SK-N-SH (cell line): ENCODE results near the gene CYBRD1. TPM values are rescaled to one million over a fixed set of nuclear protein-coding genes. Genes with fewer than 3 reads are reported as not detected.

Experiments
- CTCF ChIA-PET: fragments of 300-600, 350-600 bp; formaldehyde crosslinking; extraction: SDS; loops from one replicate; lab custom pipeline; 2021; lab: Yijun Ruan, JAX
- POLR2A ChIA-PET: fragments of 350-600 bp; sonication (Branson Sonifier 250); formaldehyde crosslinking; extraction: SDS; loops from one replicate; lab custom pipeline; 2020; ENCODE audit warnings: antibody characterized with exemption, inconsistent platforms; lab: Yijun Ruan, JAX
- DNase-seq: peaks from one replicate; pipeline ENCODE4 v3.0.0; 2012
- H2AFZ ChIP-seq: fragments of 200-600 bp; sonication (generic); 2 replicates; pipeline ENCODE4 v1.8.1; 2016; ENCODE audit warnings: antibody characterized with exemption, mild to moderate bottlenecking, low read depth
- H3F3A ChIP-seq: fragments of 200-600 bp; sonication (generic); replicated peaks from 2 replicates; pipeline ENCODE3; 2016; ENCODE audit warnings: antibody characterized with exemption, mild to moderate bottlenecking; ENCODE audit not compliant: insufficient read depth
- H3K27ac ChIP-seq, 2 experiments: fragments of 200-500 bp in 1 of 2; fragments of 200-600 bp in 1 of 2; sonication (Bioruptor generic) in 1 of 2; sonication (generic), shearing (Covaris generic) in 1 of 2; 2 replicates each; pipeline versions ENCODE4 v1.5.1 to v1.6.1; 2014 to 2016; ENCODE audit warnings: low read depth in 2 of 2, inconsistent platforms in 1 of 2, low read length in 1 of 2, mild to moderate bottlenecking in 1 of 2, mixed read lengths in 1 of 2
- H3K27me3 ChIP-seq: fragments of 200-600 bp; sonication (generic), shearing (Covaris generic); 2 replicates; pipeline ENCODE4 v1.6.1; 2016; ENCODE audit warnings: mixed run types; ENCODE audit not compliant: insufficient read depth
- H3K36me3 ChIP-seq, 2 experiments: fragments of 200-500 bp in 1 of 2; fragments of 200-600 bp in 1 of 2; sonication (Bioruptor generic) in 1 of 2; sonication (generic) in 1 of 2; replicated peaks in 1 of 2; 2 replicates each; pipeline versions ENCODE3 to v1.5.1; 2014 to 2016; ENCODE audit warnings: low read length in 1 of 2, mild to moderate bottlenecking in 1 of 2; ENCODE audit not compliant: insufficient read depth in 2 of 2, control insufficient read depth in 1 of 2
- H3K4me1 ChIP-seq, 2 experiments: fragments of 200-500 bp in 1 of 2; fragments of 200-600 bp in 1 of 2; sonication (Bioruptor generic) in 1 of 2; sonication (generic), shearing (Covaris generic) in 1 of 2; 2 replicates each; pipeline versions ENCODE4 v1.5.1 to v1.6.1; 2014 to 2016; ENCODE audit warnings: low read depth in 1 of 2, low read length in 1 of 2, mixed run types in 1 of 2; ENCODE audit not compliant: insufficient read depth in 2 of 2, control insufficient read depth in 1 of 2
- H3K4me2 ChIP-seq: fragments of 200-600 bp; sonication (generic), shearing (Covaris generic); 2 replicates; pipeline ENCODE4 v1.6.1; 2017; ENCODE audit warnings: mixed run types
- H3K4me3 ChIP-seq, 2 experiments: fragments of 200-500 bp in 1 of 2; fragments of 200-600 bp in 1 of 2; sonication (Bioruptor generic) in 1 of 2; sonication (generic), shearing (Covaris generic) in 1 of 2; 2 replicates each; pipeline versions ENCODE4 v1.5.1 to v1.8.1; 2014 to 2016; ENCODE audit warnings: low read depth in 2 of 2, inconsistent platforms in 1 of 2, low read length in 1 of 2, mild to moderate bottlenecking in 1 of 2, mixed read lengths in 1 of 2, moderate library complexity in 1 of 2
- H3K79me2 ChIP-seq: fragments of 200-600 bp; sonication (generic); 2 replicates; pipeline ENCODE4 v1.8.1; 2017; ENCODE audit warnings: mild to moderate bottlenecking; ENCODE audit not compliant: insufficient read depth
- H3K9ac ChIP-seq: fragments of 200-600 bp; sonication (generic); 2 replicates; pipeline ENCODE4 v1.6.1; 2017; ENCODE audit warnings: mixed run types
- H3K9me2 ChIP-seq: fragments of 200-600 bp; sonication (generic); 2 replicates; pipeline ENCODE4 v1.6.1; 2017; ENCODE audit warnings: mixed run types
- H3K9me3 ChIP-seq: fragments of 200-600 bp; sonication (generic); 2 replicates; pipeline ENCODE4 v1.6.1; 2017; ENCODE audit warnings: mixed run types, mild to moderate bottlenecking, moderate library complexity
- H4K20me1 ChIP-seq: fragments of 200-600 bp; sonication (generic); 2 replicates; pipeline ENCODE4 v1.6.1; 2017; ENCODE audit warnings: mild to moderate bottlenecking, mixed run types; ENCODE audit not compliant: insufficient read depth
- CHD2 ChIP-seq: fragments of 150-350 bp; IDR thresholded peaks from 2 replicates; pipeline ENCODE4 v1.6.1; 2018; ENCODE audit warnings: low read length; ENCODE audit not compliant: partially characterized antibody
- ELF1 ChIP-seq: IDR thresholded peaks from 2 replicates; pipeline ENCODE4 v1.4.0; 2012
- EZH2phosphoT487 ChIP-seq: fragments of 200-600 bp; sonication (generic); IDR thresholded peaks from 2 replicates; pipeline ENCODE4 v1.6.1; 2017; ENCODE audit warnings: low read depth, mixed run types, mild to moderate bottlenecking, antibody characterized with exemption, moderate library complexity, borderline replicate concordance
- FOXJ3 ChIP-seq: sonication (generic); formaldehyde crosslinking; IDR thresholded peaks from 2 replicates; pipeline ENCODE4 v1.5.1; 2020; ENCODE audit warnings: mild to moderate bottlenecking, missing genetic modification reagents
- JUND ChIP-seq: IDR thresholded peaks from 2 replicates; pipeline ENCODE4 v1.4.0; 2012
- MAX ChIP-seq: IDR thresholded peaks from 2 replicates; pipeline ENCODE4 v1.4.0; 2012; ENCODE audit warnings: low read depth
- MEF2A ChIP-seq: IDR thresholded peaks from 2 replicates; pipeline ENCODE4 v1.4.0; 2012; ENCODE audit warnings: low read depth, borderline replicate concordance
- MXI1 ChIP-seq: IDR thresholded peaks from 2 replicates; pipeline ENCODE4 v1.6.1; 2012; ENCODE audit warnings: mild to moderate bottlenecking, low read depth, low read length, improper control_type of control experiment
- PBX3 ChIP-seq: IDR thresholded peaks from 2 replicates; pipeline ENCODE4; 2012
- RAD21 ChIP-seq: IDR thresholded peaks from 2 replicates; pipeline ENCODE4 v1.6.1; 2012; ENCODE audit warnings: mild to moderate bottlenecking, low read length
- RCOR1 ChIP-seq: fragments of 150-350 bp; IDR thresholded peaks from 2 replicates; pipeline ENCODE4 v1.6.1; 2017; ENCODE audit warnings: antibody characterized with exemption, low read length
- SMC3 ChIP-seq: IDR thresholded peaks from 2 replicates; pipeline ENCODE4 v1.6.1; 2012; ENCODE audit warnings: low read depth, low read length, improper control_type of control experiment
- TAF1 ChIP-seq: IDR thresholded peaks from 2 replicates; pipeline ENCODE4 v1.6.1; 2012; ENCODE audit warnings: low read depth, mild to moderate bottlenecking, low read length, moderate library complexity, borderline replicate concordance
- YY1 ChIP-seq: IDR thresholded peaks from 2 replicates; pipeline ENCODE4 v1.4.0; 2012; ENCODE audit warnings: low read depth, mild to moderate bottlenecking
- WGBS: methylation state at CpG from one replicate; pipeline ENCODE4 v1.1.6; 2017; ENCODE audit warnings: low lambda C conversion rate; 5-methylcytosine and 5-hydroxymethylcytosine counted together
- polyA plus RNA-seq, 3 experiments: library from polyadenylated mRNA; depleted of rRNA; stranded (reverse); fragments of >200 nt; gene quantifications; 2 replicates each; pipeline ENCODE4 v1.2.3, GENCODE V29; 2012
- small RNA-seq, 7 experiments: library from RNA; depleted of rRNA; stranded (forward); fragments of <200 nt; gene quantifications; one replicate each; pipeline ENCODE3, GENCODE V24; 2012
- TF ChIP-seq, protein P1 (sequence below): fragments of 200-600 bp; sonication (generic); IDR thresholded peaks from 2 replicates; pipeline ENCODE4 v1.6.1; 2017; ENCODE audit warnings: antibody characterized with exemption, mild to moderate bottlenecking, moderate library complexity

The CYBRD1 gene
- polyA plus RNA-seq, 1 of the 3 experiments (the other 2 are of a cell fraction), result 21.1 TPM

DNA sequence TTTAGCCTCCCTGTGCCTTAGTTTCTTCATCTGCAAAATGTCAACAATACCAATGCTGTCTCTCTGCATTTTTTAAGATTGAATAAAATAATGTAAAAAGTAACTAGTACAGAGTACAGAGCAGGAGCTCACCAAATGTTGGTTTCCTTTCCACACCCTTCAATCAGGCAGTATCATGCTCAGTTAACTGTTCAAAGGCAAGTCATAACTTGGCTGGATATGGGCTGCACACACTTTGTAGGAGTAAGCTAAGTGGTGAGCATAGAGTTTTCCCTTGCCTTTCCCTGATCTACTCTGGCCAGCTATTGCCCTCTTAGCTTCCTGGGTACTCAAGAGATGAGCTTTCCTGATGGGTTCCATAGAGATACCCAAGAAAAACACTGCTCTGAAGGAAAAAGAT is 77.9 kb downstream of the CYBRD1 start:
- H3K27ac ChIP-seq, result no peak overlapping the region
- H3K9me3 ChIP-seq, result no peaks in the 10 kb centered on the region
- H3K9me2 ChIP-seq, result no peaks in the 10 kb centered on the region
- no peak overlapping the region for H2AFZ ChIP-seq
- H3K4me1 ChIP-seq, result 0 out of 4 replicates have a peak, but pooled peaks cover 0 to 5% of the 10 kb centered on the region in 2 experiments
- H3K9ac ChIP-seq, result no peak overlapping the region
- TF ChIP-seq EZH2phosphoT487, result no peak
- TF ChIP-seq ELF1, result no peak
- TF ChIP-seq MEF2A, result no peak
- no peak for TF ChIP-seq YY1
- TF ChIP-seq JUND, result no peak
- TF ChIP-seq MAX, result no peak
- TF ChIP-seq TAF1, result no peak
- TF ChIP-seq MXI1, result no peak
- no peak for TF ChIP-seq CHD2
- TF ChIP-seq, protein P1, sequence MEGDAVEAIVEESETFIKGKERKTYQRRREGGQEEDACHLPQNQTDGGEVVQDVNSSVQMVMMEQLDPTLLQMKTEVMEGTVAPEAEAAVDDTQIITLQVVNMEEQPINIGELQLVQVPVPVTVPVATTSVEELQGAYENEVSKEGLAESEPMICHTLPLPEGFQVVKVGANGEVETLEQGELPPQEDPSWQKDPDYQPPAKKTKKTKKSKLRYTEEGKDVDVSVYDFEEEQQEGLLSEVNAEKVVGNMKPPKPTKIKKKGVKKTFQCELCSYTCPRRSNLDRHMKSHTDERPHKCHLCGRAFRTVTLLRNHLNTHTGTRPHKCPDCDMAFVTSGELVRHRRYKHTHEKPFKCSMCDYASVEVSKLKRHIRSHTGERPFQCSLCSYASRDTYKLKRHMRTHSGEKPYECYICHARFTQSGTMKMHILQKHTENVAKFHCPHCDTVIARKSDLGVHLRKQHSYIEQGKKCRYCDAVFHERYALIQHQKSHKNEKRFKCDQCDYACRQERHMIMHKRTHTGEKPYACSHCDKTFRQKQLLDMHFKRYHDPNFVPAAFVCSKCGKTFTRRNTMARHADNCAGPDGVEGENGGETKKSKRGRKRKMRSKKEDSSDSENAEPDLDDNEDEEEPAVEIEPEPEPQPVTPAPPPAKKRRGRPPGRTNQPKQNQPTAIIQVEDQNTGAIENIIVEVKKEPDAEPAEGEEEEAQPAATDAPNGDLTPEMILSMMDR, result no peak
- no peak for TF ChIP-seq PBX3
- no peak for TF ChIP-seq FOXJ3 (CRISPR knock-in tag)
- H3K36me3 ChIP-seq, result no peaks in the 10 kb centered on the region
- H3K27me3 ChIP-seq, result no peaks in the 10 kb centered on the region; the same call in 1 of the 2 replicates
- no peaks in the 10 kb centered on the region for H3K79me2 ChIP-seq
- POLR2A ChIA-PET, result no interaction called here
- CTCF ChIA-PET, result interaction anchor here (0.9 to 2.3 kb wide), 6 partner anchors 21 to 513 kb away, joined by 3 to 14 read pairs (median 4); no protein-coding TSS in a partner anchor
- H3K4me2 ChIP-seq, result no peak overlapping the region
- DNase-seq, result no peak
- H3F3A ChIP-seq, result no peaks in the 10 kb centered on the region
- no peak overlapping the region for H3K4me3 ChIP-seq
- H4K20me1 ChIP-seq, result no peaks in the 10 kb centered on the region

GRCh38 chr2:171602352-171602751 is 80.1 kb downstream of the CYBRD1 start:
- TF ChIP-seq MEF2A (no peak), SMC3 (no peak), RAD21 (no peak), RCOR1 (no peak)
- H3K4me3 ChIP-seq, result no peak overlapping the region
- CTCF ChIA-PET, result interaction anchor here (1.0 kb wide), 1 partner anchor 104 kb away, joined by 3 read pairs; no protein-coding TSS in a partner anchor

More at GRCh38 chr2:171602352-171602751, 80.1 kb downstream of the CYBRD1 start:
- DNase-seq, result no peak
- no peak overlapping the region for H3K27ac ChIP-seq
- no peak overlapping the region for H3K9ac ChIP-seq
- POLR2A ChIA-PET, result no interaction called here
- no peaks in the 10 kb centered on the region for H3K9me3 ChIP-seq
- H3K79me2 ChIP-seq, result no peaks in the 10 kb centered on the region
- H3K9me2 ChIP-seq, result no peaks in the 10 kb centered on the region
- 73% methylated on average over 5 of the region's 5 CpGs for WGBS
- H3K36me3 ChIP-seq, result no peaks in the 10 kb centered on the region
- H4K20me1 ChIP-seq, result no peaks in the 10 kb centered on the region
- H3K27me3 ChIP-seq, result no peaks in the 10 kb centered on the region; the same call in 1 of the 2 replicates
- H3K4me2 ChIP-seq, result no peak overlapping the region
- no peak overlapping the region for H2AFZ ChIP-seq
- no peaks in the 10 kb centered on the region for H3K4me1 ChIP-seq
- H3F3A ChIP-seq, result no peaks in the 10 kb centered on the region

Small RNA genes within 50 kb of the gene (small RNA-seq; reads per million reads assigned to genes)
- 0 reads per million in 7 experiments for gene AC007969.2
- 0 reads per million in 7 experiments for gene RPL21P38

Other genes starting within 250 kb of the CYBRD1 start
- 5.1 and 6.2 TPM in 2 replicates for gene METTL8, start 88.5 kb upstream of the CYBRD1 start, polyA plus RNA-seq (2012; rRNA removed)
- gene DCAF17, start 88.2 kb upstream of the CYBRD1 start, polyA plus RNA-seq (2012; rRNA removed), result 4.9 and 7.5 TPM in 2 replicates
- 99.7 and 134 TPM in 2 replicates for gene DYNC1I2, start 165.0 kb downstream of the CYBRD1 start, polyA plus RNA-seq (2012; rRNA removed)